HepG2 (cell line): ENCODE measurements around the gene ATP5F1E. TPM values are rescaled to one million over a fixed set of nuclear protein-coding genes. Genes with fewer than 3 reads are reported as not detected.

Experiments
- ATAC-seq: fragments of 200-7000 bp; cut with Tn5 transposase; 3 replicates; pipeline ENCODE4 v1.9.1; 2020; ENCODE audit warnings: mild to moderate bottlenecking, moderate library complexity
- BruUV-seq: library from RNA; stranded (reverse); fragments of 400-500 nt; replicated peaks from 2 replicates; lab custom pipeline; 2021; lab: Mats Ljungman, UMichigan
- CTCF ChIA-PET: fragments of 300-600 bp; formaldehyde crosslinking; extraction: SDS; loops from one replicate; lab custom pipeline; 2021; ENCODE audit warnings: low total read pairs, inconsistent platforms, low intra/inter-chr PET ratio; lab: Yijun Ruan, JAX
- POLR2A ChIA-PET: fragments of 350-600 bp; sonication (Branson Sonifier 250); formaldehyde crosslinking; loops from one replicate; lab custom pipeline; 2020; ENCODE audit warnings: antibody characterized with exemption, inconsistent platforms; lab: Yijun Ruan, JAX
- DNase-seq: peaks from one replicate; pipeline ENCODE4 v3.0.0-alpha.2; 2015; ENCODE audit warnings: low spot score
- FAIRE-seq: peaks from 3 replicates; lab custom pipeline; 2011; peaks lifted over from hg19 to GRCh38; lab: Jason Lieb, UNC
- H2AFZ ChIP-seq: one replicate; pipeline ENCODE4 v1.6.1; 2011; ENCODE audit warnings: low read length, inconsistent platforms
- H3K27ac ChIP-seq: fragments of 300-600 bp; 3 replicates; pipeline ENCODE4 v1.8.0; 2011; ENCODE audit warnings: mixed run types, mild to moderate bottlenecking, mixed read lengths, low read length, inconsistent platforms; ENCODE audit not compliant: insufficient read depth; ENCODE audit errors: extremely low read length
- H3K27me3 ChIP-seq, 2 experiments: fragments of 200-600 bp in 1 of 2; 2 replicates in 1 of 2; 3 replicates in 1 of 2; pipeline versions ENCODE4 v1.6.0 to v1.8.0; 2011; ENCODE audit warnings: low read length in 2 of 2, mild to moderate bottlenecking in 2 of 2, moderate library complexity in 2 of 2, inconsistent platforms in 1 of 2; ENCODE audit not compliant: insufficient read depth in 2 of 2, control insufficient read depth in 1 of 2
- H3K36me3 ChIP-seq, 2 experiments: fragments of 200-600 bp in 1 of 2; replicated peaks in 1 of 2; 2 replicates in 1 of 2; 3 replicates in 1 of 2; pipeline versions ENCODE4 v1.5.1 to v1.8.0; 2011; ENCODE audit warnings: low read length in 2 of 2, inconsistent platforms in 1 of 2; ENCODE audit not compliant: insufficient read depth in 2 of 2, control insufficient read depth in 1 of 2
- H3K4me1 ChIP-seq: 2 replicates; pipeline ENCODE4 v1.5.1; 2012; ENCODE audit warnings: low read length, inconsistent platforms; ENCODE audit not compliant: insufficient read depth
- H3K4me2 ChIP-seq: 2 replicates; pipeline ENCODE4 v1.6.0; 2011; ENCODE audit warnings: low read depth, low read length, inconsistent platforms
- H3K4me3 ChIP-seq, 3 experiments: fragments of 200-600 bp in 1 of 3; sonication (generic), shearing (Covaris generic) in 1 of 3; replicated peaks in 1 of 3; 2 replicates each; pipeline ENCODE4 v1.5.1; 2011 to 2016; ENCODE audit warnings: low read length in 3 of 3, inconsistent platforms in 2 of 3, low read depth in 2 of 3, mild to moderate bottlenecking in 2 of 3, control low read depth in 1 of 3, mixed read lengths in 1 of 3; ENCODE audit not compliant: insufficient read depth in 1 of 3
- H3K79me2 ChIP-seq: one replicate; pipeline ENCODE4 v1.6.1; 2011; ENCODE audit warnings: low read length, inconsistent platforms; ENCODE audit not compliant: insufficient read depth
- H3K9ac ChIP-seq: 2 replicates; pipeline ENCODE4 v1.6.0; 2011; ENCODE audit warnings: mild to moderate bottlenecking, low read depth, low read length, inconsistent platforms; ENCODE audit not compliant: insufficient read depth
- H3K9me3 ChIP-seq: 2 replicates; pipeline ENCODE4 v1.5.1; 2012; ENCODE audit warnings: mild to moderate bottlenecking, low read length
- H4K20me1 ChIP-seq: 2 replicates; pipeline ENCODE4 v1.6.0; 2011; ENCODE audit warnings: inconsistent platforms, mild to moderate bottlenecking, low read length, moderate library complexity; ENCODE audit not compliant: insufficient read depth
- AGO2 ChIP-seq: fragments of 200-400 bp; formaldehyde crosslinking; optimal IDR thresholded peaks from 2 replicates; pipeline ENCODE3; 2017; ENCODE audit warnings: mild to moderate bottlenecking, low read depth, low read length, moderate library complexity
- CBFB ChIP-seq: sonication (generic); formaldehyde crosslinking; IDR thresholded peaks from 2 replicates; pipeline ENCODE4 v1.4.0; 2020; ENCODE audit warnings: missing genetic modification reagents
- CENPT ChIP-seq: sonication (generic); formaldehyde crosslinking; IDR thresholded peaks from 2 replicates; pipeline ENCODE4 v1.8.0; 2022; ENCODE audit warnings: low read depth, mild to moderate bottlenecking, moderate library complexity, missing genetic modification reagents
- DNMT1 ChIP-seq: sonication (generic); formaldehyde crosslinking; IDR thresholded peaks from 2 replicates; pipeline ENCODE4 v1.5.1; 2020; ENCODE audit warnings: mild to moderate bottlenecking, missing genetic modification reagents
- GABPB1 ChIP-seq: IDR thresholded peaks from 2 replicates; pipeline ENCODE4 v1.6.1; 2016; ENCODE audit warnings: mild to moderate bottlenecking, missing genetic modification reagents, moderate library complexity, missing compliant biosample characterization
- GLI4 ChIP-seq: sonication (generic); formaldehyde crosslinking; IDR thresholded peaks from 2 replicates; pipeline ENCODE4 v1.5.1; 2020; ENCODE audit warnings: missing genetic modification reagents, mild to moderate bottlenecking, moderate library complexity, borderline replicate concordance
- GTF2F1 ChIP-seq: fragments of 150-350 bp; IDR thresholded peaks from 2 replicates; pipeline ENCODE4 v1.6.1; 2014; ENCODE audit warnings: low read length
- MAZ ChIP-seq, 2 experiments: sonication (generic) in 1 of 2; formaldehyde crosslinking in 1 of 2; IDR thresholded peaks; 2 replicates each; pipeline versions ENCODE4 v1.5.0 to v1.6.1; 2012 to 2020; ENCODE audit warnings: low read depth in 2 of 2, mild to moderate bottlenecking in 2 of 2, borderline replicate concordance in 1 of 2, improper control_type of control experiment in 1 of 2, low read length in 1 of 2, missing genetic modification reagents in 1 of 2, moderate library complexity in 1 of 2
- NR0B2 ChIP-seq: sonication (generic); formaldehyde crosslinking; IDR thresholded peaks from 2 replicates; pipeline ENCODE4 v1.4.0; 2020; ENCODE audit warnings: mild to moderate bottlenecking, missing genetic modification reagents
- PAXIP1 ChIP-seq: sonication (generic); formaldehyde crosslinking; conservative IDR thresholded peaks from 2 replicates; pipeline ENCODE4 v1.4.0; 2020; ENCODE audit warnings: mild to moderate bottlenecking, missing genetic modification reagents, moderate library complexity
- POLR2A ChIP-seq, 2 experiments: IDR thresholded peaks; 2 replicates each; pipeline ENCODE4 v1.6.1; 2011; ENCODE audit warnings: low read depth in 2 of 2, low read length in 2 of 2, mild to moderate bottlenecking in 1 of 2, moderate library complexity in 1 of 2; ENCODE audit not compliant: insufficient read depth in 1 of 2
- POLR2G ChIP-seq: fragments of 200-400 bp; formaldehyde crosslinking; IDR thresholded peaks from 2 replicates; pipeline ENCODE4 v1.6.1; 2018; ENCODE audit warnings: mild to moderate bottlenecking, low read depth, low read length, moderate library complexity
- RCOR2 ChIP-seq: IDR thresholded peaks from 2 replicates; pipeline ENCODE4 v1.6.1; 2016; ENCODE audit warnings: missing biosample characterization, missing genetic modification reagents
- SMAD1 ChIP-seq: sonication (generic); formaldehyde crosslinking; IDR thresholded peaks from 2 replicates; pipeline ENCODE4 v1.4.0; 2020; ENCODE audit warnings: missing genetic modification reagents, low read depth, mild to moderate bottlenecking, borderline replicate concordance
- SP1 ChIP-seq, 2 experiments: fragments of 450-650 bp in 1 of 2; sonication (generic) in 1 of 2; formaldehyde crosslinking in 1 of 2; IDR thresholded peaks; 2 replicates each; pipeline versions ENCODE4 v1.4.0 to v1.6.1; 2016 to 2020; ENCODE audit warnings: missing genetic modification reagents in 1 of 2
- ZBTB1 ChIP-seq: sonication (generic); formaldehyde crosslinking; IDR thresholded peaks from 2 replicates; pipeline ENCODE4 v1.4.0; 2020; ENCODE audit warnings: missing genetic modification reagents, borderline replicate concordance
- ZBTB38 ChIP-seq: sonication (generic); formaldehyde crosslinking; IDR thresholded peaks from 2 replicates; pipeline ENCODE4 v1.5.1; 2020; ENCODE audit warnings: mild to moderate bottlenecking, missing genetic modification reagents
- ZNF430 ChIP-seq: sonication (generic); formaldehyde crosslinking; IDR thresholded peaks from 2 replicates; pipeline ENCODE4 v1.9.0; 2021; ENCODE audit warnings: mild to moderate bottlenecking, missing genetic modification reagents
- ZNF543 ChIP-seq: sonication (generic); formaldehyde crosslinking; IDR thresholded peaks from 2 replicates; pipeline ENCODE4 v1.4.0; 2020; ENCODE audit warnings: mild to moderate bottlenecking, missing genetic modification reagents
- ZNF552 ChIP-seq: sonication (generic); formaldehyde crosslinking; IDR thresholded peaks from 2 replicates; pipeline ENCODE4 v1.9.0; 2022; ENCODE audit warnings: missing genetic modification reagents, mild to moderate bottlenecking, borderline replicate concordance
- ZNF788 ChIP-seq: sonication (generic); formaldehyde crosslinking; IDR thresholded peaks from 2 replicates; pipeline ENCODE4 v1.5.0; 2020; ENCODE audit warnings: mild to moderate bottlenecking, missing genetic modification reagents, borderline replicate concordance
- WGBS: methylation state at CpG from one replicate; pipeline ENCODE4 v1.1.6; 2017; ENCODE audit warnings: low lambda C conversion rate; 5-methylcytosine and 5-hydroxymethylcytosine counted together
- in situ Hi-C: cut with HindIII; loops from 2 replicates; pipeline ENCODE4 v1.10.0; 2017; ENCODE audit warnings: low pct_unique_long_range_greater_than_20kb; ENCODE audit not compliant: extremely low pct_ligation_motif_present
- intact Hi-C: fragments of 100-400 bp; cut with micrococcal nuclease; formaldehyde crosslinking; loops from one replicate; pipeline ENCODE4 v1.10.0; 2022; ENCODE audit not compliant: unreplicated experiment
- polyA plus RNA-seq, 8 experiments: library from polyadenylated mRNA; depleted of rRNA in 3 of 8; stranded (reverse) in 7 of 8; unstranded in 1 of 8; fragments of >200 nt; fragmentation: Illumina TruSeq in 4 of 8; extraction: Trizol in 4 of 8; gene quantifications; 2 replicates each; pipeline versions ENCODE4 v1.2.1 to v1.2.3, GENCODE V29; 2011 to 2016; ENCODE audit warnings: low read depth in 4 of 8, missing spikeins in 1 of 8, mixed read lengths in 1 of 8; ENCODE audit not compliant: insufficient read depth in 1 of 8
- total RNA-seq, 5 experiments: library from RNA; depleted of rRNA; stranded (reverse); fragments of >200 nt; fragmentation: Illumina TruSeq; extraction: Trizol; gene quantifications; 2 replicates each; pipeline ENCODE4 v1.2.3, GENCODE V29; 2016; ENCODE audit warnings: low read depth in 1 of 5

Gene ATP5F1E
- total and polyA plus RNA-seq, 2 of the 13 experiments (the other 11 are each of a cell fraction or from before 2014, with no cell fraction given) = 121 to 134 TPM

- ATAC-seq = no peak
- TF ChIP-seq DNMT1 (CRISPR knock-in tag) (0 out of 2 replicates have a peak, but pooled peaks have one; percentile 40), RCOR2 (no peak), PAXIP1 (CRISPR knock-in tag) (no peak), GLI4 (CRISPR knock-in tag) (no peak), ZNF543 (CRISPR knock-in tag) (no peak), CENPT (CRISPR knock-in tag) (no peak), ZNF788 (0 out of 2 replicates have a peak, but pooled peaks have one; percentile 18), ZNF552 (CRISPR knock-in tag) (no peak), AGO2 (peak; percentile 22), GABPB1 (CRISPR knock-in tag) (no peak), CBFB (CRISPR knock-in tag) (no peak), POLR2G (peak; percentile 23; the same call in 1 of the 2 replicates), GTF2F1 (no peak), SP1 (IDR thresholded peaks at IDR 0.05) (no peak), SP1 (CRISPR knock-in tag; IDR thresholded peaks at IDR 0.05) (no peak), ZBTB38 (CRISPR knock-in tag) (peak; percentile 26; the same call in 1 of the 2 replicates), POLR2A (IDR thresholded peaks at IDR 0.05; ENCODE audit: insufficient read depth in 1 of 2, low read depth in 2 of 2, low read length in 2 of 2) (0 out of 4 replicates have a peak, but pooled peaks of 1 of the 2 experiments have one; percentile 20), NR0B2 (0 out of 2 replicates have a peak, but pooled peaks have one; percentile 12), MAZ (IDR thresholded peaks at IDR 0.05; ENCODE audit: borderline replicate concordance, low read depth, low read length) (no peak), MAZ (CRISPR knock-in tag; IDR thresholded peaks at IDR 0.05; ENCODE audit: low read depth) (peak; percentile 39; the same call in 1 of the 2 replicates), SMAD1 (no peak), ZBTB1 (no peak), ZNF430 (CRISPR knock-in tag) (no peak)
Observed at GRCh38 chr20:58997141-58997770, 34.9 kb downstream of the ATP5F1E start.

More at GRCh38 chr20:58997141-58997770, 34.9 kb downstream of the ATP5F1E start:
- DNase-seq = no peak
- WGBS = 94% methylated on average over 24 of the region's 24 CpGs
- ChIA-PET POLR2A (interaction anchor here (1.8 to 2.1 kb wide), 2 partner anchors 19 to 35 kb away, joined by 9 to 19 read pairs; partner anchors contain the start of gene ATP5F1E), CTCF (no interaction called here)
- H3K4me1 ChIP-seq = peaks cover 63% of the 10 kb centered on the region
- BruUV-seq = no TSS peak
- intact Hi-C loops = loop anchor here (5.0 kb wide), 1 partner anchor 35 kb away; the partner anchor contains the start of gene ATP5F1E
- H3K79me2 ChIP-seq = no peaks in the 10 kb centered on the region
- no peak overlapping the region for H3K27ac ChIP-seq
- no peak overlapping the region for H3K4me3 ChIP-seq
- H4K20me1 ChIP-seq = no peaks in the 10 kb centered on the region
- H3K9ac ChIP-seq = no peak overlapping the region
- H3K36me3 ChIP-seq = peaks cover 27 to 32% of the 10 kb centered on the region in 2 experiments
- no peak overlapping the region for H3K4me2 ChIP-seq
- no peak for FAIRE-seq
- H3K9me3 ChIP-seq = no peaks in the 10 kb centered on the region
- in situ Hi-C loops = no loop called here
- H2AFZ ChIP-seq = no peak overlapping the region
- peaks cover 1 to 7% of the 10 kb centered on the region in 2 experiments; a peak in 4 of 5 replicates for H3K27me3 ChIP-seq
